SK-N-SH (cell line): ENCODE results near the gene EXOC6B. TPM values are rescaled to one million over a fixed set of nuclear protein-coding genes. Genes with fewer than 3 reads are reported as not detected.
A peak's percentile ranks its signal among the peaks of the same experiment; 100 is the strongest.

Experiments
- GABPA ChIP-seq: IDR thresholded peaks from 2 replicates; pipeline ENCODE4 v1.4.0; 2012; ENCODE audit warnings: low read depth, mild to moderate bottlenecking
- JUND ChIP-seq: IDR thresholded peaks from 2 replicates; pipeline ENCODE4 v1.4.0; 2012
- MEF2A ChIP-seq: IDR thresholded peaks from 2 replicates; pipeline ENCODE4 v1.4.0; 2012; ENCODE audit warnings: low read depth, borderline replicate concordance
- RAD21 ChIP-seq: IDR thresholded peaks from 2 replicates; pipeline ENCODE4 v1.6.1; 2012; ENCODE audit warnings: mild to moderate bottlenecking, low read length
- RXRA ChIP-seq: IDR thresholded peaks from 2 replicates; pipeline ENCODE4 v1.4.0; 2012; ENCODE audit warnings: low read depth, mild to moderate bottlenecking, borderline replicate concordance
- SIN3A ChIP-seq: IDR thresholded peaks from 2 replicates; pipeline ENCODE4 v1.6.1; 2012; ENCODE audit warnings: low read depth, mild to moderate bottlenecking, low read length, moderate library complexity, borderline replicate concordance
- TAF1 ChIP-seq: IDR thresholded peaks from 2 replicates; pipeline ENCODE4 v1.6.1; 2012; ENCODE audit warnings: low read depth, mild to moderate bottlenecking, low read length, moderate library complexity, borderline replicate concordance
- TCF12 ChIP-seq: IDR thresholded peaks from 2 replicates; pipeline ENCODE4 v1.4.0; 2012
- TEAD4 ChIP-seq: IDR thresholded peaks from 2 replicates; pipeline ENCODE4 v1.4.0; 2012; ENCODE audit warnings: mild to moderate bottlenecking, borderline replicate concordance; ENCODE audit not compliant: insufficient read depth
- polyA plus RNA-seq, 3 experiments: library from polyadenylated mRNA; depleted of rRNA; stranded (reverse); fragments of >200 nt; gene quantifications; 2 replicates each; pipeline ENCODE4 v1.2.3, GENCODE V29; 2012
- TF ChIP-seq, protein P1 (sequence below): fragments of 200-600 bp; sonication (generic); IDR thresholded peaks from 2 replicates; pipeline ENCODE4 v1.6.1; 2017; ENCODE audit warnings: antibody characterized with exemption, mild to moderate bottlenecking, moderate library complexity
- TF ChIP-seq, protein P2 (sequence below): IDR thresholded peaks from 2 replicates; pipeline ENCODE4 v1.6.1; 2012; ENCODE audit warnings: mild to moderate bottlenecking, low read depth, low read length, moderate library complexity
- TF ChIP-seq, protein P3 (sequence below): fragments of 150-350 bp; IDR thresholded peaks from 2 replicates; pipeline ENCODE4 v1.6.1; 2016; ENCODE audit warnings: mild to moderate bottlenecking, low read depth, low read length
- TF ChIP-seq, protein P4 (sequence below): IDR thresholded peaks from 2 replicates; pipeline ENCODE4 v1.4.0; 2012; ENCODE audit warnings: low read depth
- TF ChIP-seq, protein P5 (sequence below): IDR thresholded peaks from 2 replicates; pipeline ENCODE4 v1.4.0; 2012; ENCODE audit warnings: low read depth, borderline replicate concordance

The EXOC6B gene
- polyA plus RNA-seq, 1 of the 3 experiments (the other 2 are of a cell fraction) = 7.4 TPM

- TF ChIP-seq, protein P1, sequence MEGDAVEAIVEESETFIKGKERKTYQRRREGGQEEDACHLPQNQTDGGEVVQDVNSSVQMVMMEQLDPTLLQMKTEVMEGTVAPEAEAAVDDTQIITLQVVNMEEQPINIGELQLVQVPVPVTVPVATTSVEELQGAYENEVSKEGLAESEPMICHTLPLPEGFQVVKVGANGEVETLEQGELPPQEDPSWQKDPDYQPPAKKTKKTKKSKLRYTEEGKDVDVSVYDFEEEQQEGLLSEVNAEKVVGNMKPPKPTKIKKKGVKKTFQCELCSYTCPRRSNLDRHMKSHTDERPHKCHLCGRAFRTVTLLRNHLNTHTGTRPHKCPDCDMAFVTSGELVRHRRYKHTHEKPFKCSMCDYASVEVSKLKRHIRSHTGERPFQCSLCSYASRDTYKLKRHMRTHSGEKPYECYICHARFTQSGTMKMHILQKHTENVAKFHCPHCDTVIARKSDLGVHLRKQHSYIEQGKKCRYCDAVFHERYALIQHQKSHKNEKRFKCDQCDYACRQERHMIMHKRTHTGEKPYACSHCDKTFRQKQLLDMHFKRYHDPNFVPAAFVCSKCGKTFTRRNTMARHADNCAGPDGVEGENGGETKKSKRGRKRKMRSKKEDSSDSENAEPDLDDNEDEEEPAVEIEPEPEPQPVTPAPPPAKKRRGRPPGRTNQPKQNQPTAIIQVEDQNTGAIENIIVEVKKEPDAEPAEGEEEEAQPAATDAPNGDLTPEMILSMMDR = no peak
- TF ChIP-seq TEAD4 (0 out of 2 replicates have a peak, but pooled peaks have one; percentile 8), TAF1 (no peak), SIN3A (no peak), RXRA (no peak), RAD21 (no peak), JUND (peak; percentile 52), GABPA (no peak), MEF2A (no peak), TCF12 (peak; percentile 80)
- TF ChIP-seq, protein P2, sequence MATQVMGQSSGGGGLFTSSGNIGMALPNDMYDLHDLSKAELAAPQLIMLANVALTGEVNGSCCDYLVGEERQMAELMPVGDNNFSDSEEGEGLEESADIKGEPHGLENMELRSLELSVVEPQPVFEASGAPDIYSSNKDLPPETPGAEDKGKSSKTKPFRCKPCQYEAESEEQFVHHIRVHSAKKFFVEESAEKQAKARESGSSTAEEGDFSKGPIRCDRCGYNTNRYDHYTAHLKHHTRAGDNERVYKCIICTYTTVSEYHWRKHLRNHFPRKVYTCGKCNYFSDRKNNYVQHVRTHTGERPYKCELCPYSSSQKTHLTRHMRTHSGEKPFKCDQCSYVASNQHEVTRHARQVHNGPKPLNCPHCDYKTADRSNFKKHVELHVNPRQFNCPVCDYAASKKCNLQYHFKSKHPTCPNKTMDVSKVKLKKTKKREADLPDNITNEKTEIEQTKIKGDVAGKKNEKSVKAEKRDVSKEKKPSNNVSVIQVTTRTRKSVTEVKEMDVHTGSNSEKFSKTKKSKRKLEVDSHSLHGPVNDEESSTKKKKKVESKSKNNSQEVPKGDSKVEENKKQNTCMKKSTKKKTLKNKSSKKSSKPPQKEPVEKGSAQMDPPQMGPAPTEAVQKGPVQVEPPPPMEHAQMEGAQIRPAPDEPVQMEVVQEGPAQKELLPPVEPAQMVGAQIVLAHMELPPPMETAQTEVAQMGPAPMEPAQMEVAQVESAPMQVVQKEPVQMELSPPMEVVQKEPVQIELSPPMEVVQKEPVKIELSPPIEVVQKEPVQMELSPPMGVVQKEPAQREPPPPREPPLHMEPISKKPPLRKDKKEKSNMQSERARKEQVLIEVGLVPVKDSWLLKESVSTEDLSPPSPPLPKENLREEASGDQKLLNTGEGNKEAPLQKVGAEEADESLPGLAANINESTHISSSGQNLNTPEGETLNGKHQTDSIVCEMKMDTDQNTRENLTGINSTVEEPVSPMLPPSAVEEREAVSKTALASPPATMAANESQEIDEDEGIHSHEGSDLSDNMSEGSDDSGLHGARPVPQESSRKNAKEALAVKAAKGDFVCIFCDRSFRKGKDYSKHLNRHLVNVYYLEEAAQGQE = no peak
- TF ChIP-seq, protein P3, sequence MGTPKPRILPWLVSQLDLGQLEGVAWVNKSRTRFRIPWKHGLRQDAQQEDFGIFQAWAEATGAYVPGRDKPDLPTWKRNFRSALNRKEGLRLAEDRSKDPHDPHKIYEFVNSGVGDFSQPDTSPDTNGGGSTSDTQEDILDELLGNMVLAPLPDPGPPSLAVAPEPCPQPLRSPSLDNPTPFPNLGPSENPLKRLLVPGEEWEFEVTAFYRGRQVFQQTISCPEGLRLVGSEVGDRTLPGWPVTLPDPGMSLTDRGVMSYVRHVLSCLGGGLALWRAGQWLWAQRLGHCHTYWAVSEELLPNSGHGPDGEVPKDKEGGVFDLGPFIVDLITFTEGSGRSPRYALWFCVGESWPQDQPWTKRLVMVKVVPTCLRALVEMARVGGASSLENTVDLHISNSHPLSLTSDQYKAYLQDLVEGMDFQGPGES = no peak
- TF ChIP-seq, protein P4, sequence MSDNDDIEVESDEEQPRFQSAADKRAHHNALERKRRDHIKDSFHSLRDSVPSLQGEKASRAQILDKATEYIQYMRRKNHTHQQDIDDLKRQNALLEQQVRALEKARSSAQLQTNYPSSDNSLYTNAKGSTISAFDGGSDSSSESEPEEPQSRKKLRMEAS = no peak
- TF ChIP-seq, protein P5, sequence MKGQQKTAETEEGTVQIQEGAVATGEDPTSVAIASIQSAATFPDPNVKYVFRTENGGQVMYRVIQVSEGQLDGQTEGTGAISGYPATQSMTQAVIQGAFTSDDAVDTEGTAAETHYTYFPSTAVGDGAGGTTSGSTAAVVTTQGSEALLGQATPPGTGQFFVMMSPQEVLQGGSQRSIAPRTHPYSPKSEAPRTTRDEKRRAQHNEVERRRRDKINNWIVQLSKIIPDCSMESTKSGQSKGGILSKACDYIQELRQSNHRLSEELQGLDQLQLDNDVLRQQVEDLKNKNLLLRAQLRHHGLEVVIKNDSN = no peak
- TF ChIP-seq, all 33 proteins: peak for 7
Observed at GRCh38 chr2:72676341-72677025, 149.3 kb downstream of the EXOC6B start (continued).
